Osteocyte (in vitro differentiated cells): Measurements from ENCODE around the gene TTI1. TPM values are rescaled to one million over a fixed set of nuclear protein-coding genes. Genes with fewer than 3 reads are reported as not detected.

Experiments used
- DNase-seq: peaks from one replicate; pipeline ENCODE4 v3.0.0; 2021; ENCODE audit warnings: mixed read lengths; ENCODE audit not compliant: unreplicated experiment; ENCODE audit errors: extremely low spot score
- H3K27ac Mint-ChIP-seq: one replicate; pipeline ENCODE4 v1.8.0; 2021; ENCODE audit warnings: mild to moderate bottlenecking, mixed read lengths; ENCODE audit not compliant: unreplicated experiment
- H3K27me3 Mint-ChIP-seq: one replicate; pipeline ENCODE4 v1.8.0; 2021; ENCODE audit warnings: mixed read lengths; ENCODE audit not compliant: unreplicated experiment
- H3K36me3 Mint-ChIP-seq: one replicate; pipeline ENCODE4 v1.8.0; 2021; ENCODE audit warnings: mixed read lengths; ENCODE audit not compliant: unreplicated experiment
- H3K4me1 Mint-ChIP-seq: one replicate; pipeline ENCODE4 v1.8.0; 2021; ENCODE audit warnings: mixed read lengths; ENCODE audit not compliant: unreplicated experiment
- H3K4me3 Mint-ChIP-seq: one replicate; pipeline ENCODE4 v1.8.0; 2021; ENCODE audit warnings: mild to moderate bottlenecking, moderate library complexity, mixed read lengths; ENCODE audit not compliant: unreplicated experiment
- H3K9me3 Mint-ChIP-seq: one replicate; pipeline ENCODE4 v1.8.0; 2021; ENCODE audit warnings: mixed read lengths; ENCODE audit not compliant: unreplicated experiment
- CTCF ChIP-seq: fragments of 200-600 bp; sonication (generic); IDR thresholded peaks from 2 replicates; pipeline ENCODE4 v1.5.0; 2021; ENCODE audit warnings: antibody characterized with exemption, mild to moderate bottlenecking, moderate library complexity
- long read RNA-seq: library from polyadenylated mRNA; unstranded; transcript quantifications from one replicate; pipeline ENCODE4 v2.0.0, GENCODE V29; 2021
- total RNA-seq: library from RNA; stranded (reverse); gene quantifications from 2 replicates; pipeline ENCODE4 v1.2.1, GENCODE V29; 2021

TTI1 gene
- 16.2 and 17.9 TPM in 2 replicates for total RNA-seq
- long read RNA-seq, transcript TTI1-201 (8 exons, 3,825 nt), result major isoform, 12 of 43 reads
- long read RNA-seq, partial matches to known transcripts, result 23 of 43 reads
- long read RNA-seq, other reads (novel, unspliced or antisense), result 6 of 43 reads

- peaks cover 6% of the 10 kb centered on the region for H3K9me3 Mint-ChIP-seq
- H3K36me3 Mint-ChIP-seq, result peaks cover 5% of the 10 kb centered on the region
- H3K4me1 Mint-ChIP-seq, result peaks cover 43% of the 10 kb centered on the region
- no peaks in the 10 kb centered on the region for H3K27me3 Mint-ChIP-seq
- TF ChIP-seq CTCF, result no peak
- peak within 1 kb of the TSS; percentile 93 for H3K4me3 Mint-ChIP-seq
- peak; percentile 96 for DNase-seq
- peak within 1 kb of the TSS; percentile 97 for H3K27ac Mint-ChIP-seq
These were observed at the start of gene TTI1, which contains the start of gene RPRD1B for GRCh38 chr20:38033330-38034107. Gene TTI1 (minus strand): TSS chr20:38033456. CDS start chr20:38013816, 19,640 bp downstream. Gene RPRD1B (plus strand): TSS chr20:38033746. CDS start chr20:38033948, 202 bp downstream.

- DNase-seq, result no peak
- Mint-ChIP-seq H3K4me3 (no peak overlapping the region), H3K36me3 (peaks cover 57% of the 10 kb centered on the region), H3K9me3 (no peaks in the 10 kb centered on the region), H3K27ac (peak overlapping the region; percentile 90), H3K27me3 (no peaks in the 10 kb centered on the region), H3K4me1 (peaks cover 36% of the 10 kb centered on the region)
- no peak for TF ChIP-seq CTCF
These were observed 49.6 kb upstream of the TTI1 start for GRCh38 chr20:38082894-38083293.

- H3K4me3 Mint-ChIP-seq, result no peak overlapping the region
- DNase-seq, result no peak
- H3K4me1 Mint-ChIP-seq, result peaks cover 36% of the 10 kb centered on the region
- no peaks in the 10 kb centered on the region for H3K27me3 Mint-ChIP-seq
- peak overlapping the region; percentile 8 for H3K27ac Mint-ChIP-seq
- no peaks in the 10 kb centered on the region for H3K9me3 Mint-ChIP-seq
- no peak for TF ChIP-seq CTCF
- H3K36me3 Mint-ChIP-seq, result peaks cover 53% of the 10 kb centered on the region
These were observed 48.3 kb upstream of the TTI1 start for GRCh38 chr20:38081575-38081974.

- Mint-ChIP-seq H3K9me3 (no peaks in the 10 kb centered on the region), H3K27ac (no peak overlapping the region), H3K4me3 (no peak overlapping the region), H3K4me1 (peaks cover 37% of the 10 kb centered on the region), H3K36me3 (peaks cover 43% of the 10 kb centered on the region), H3K27me3 (no peaks in the 10 kb centered on the region)
- TF ChIP-seq CTCF, result no peak
- no peak for DNase-seq
These were observed 46.1 kb upstream of the TTI1 start for GRCh38 chr20:38079353-38079752.

- no peaks in the 10 kb centered on the region for H3K9me3 Mint-ChIP-seq
- peaks cover 37% of the 10 kb centered on the region for H3K4me1 Mint-ChIP-seq
- no peak for DNase-seq
- H3K27me3 Mint-ChIP-seq, result no peaks in the 10 kb centered on the region
- no peak for TF ChIP-seq CTCF
- no peak overlapping the region for H3K27ac Mint-ChIP-seq
- H3K36me3 Mint-ChIP-seq, result peaks cover 43% of the 10 kb centered on the region
- no peak overlapping the region for H3K4me3 Mint-ChIP-seq
These were observed 44.8 kb upstream of the TTI1 start for GRCh38 chr20:38078084-38078483.
